ENCODE results near the gene SLC25A19.

SLC25A19 gene

GRCh38 chr17:75263055-75263454 lies 26.2 kb downstream of the SLC25A19 start:
- Histone ChIP-seq H3K27ac (replicated peaks; ENCODE audit: low read length) (no peak overlapping the region), H2BK120ac (ENCODE audit: low read depth, low read length) (no peak overlapping the region)
- DNase-seq (ENCODE audit: low spot score) = no peak

GRCh38 chr17:75262112-75262606 lies 27.1 kb downstream of the SLC25A19 start:
- Histone ChIP-seq H4K8ac (ENCODE audit: low read depth, low read length) (no peak overlapping the region), H3K36me3 (replicated peaks in 1 of 2; ENCODE audit: control insufficient read depth in 2 of 2, insufficient read depth in 2 of 2, low read length in 2 of 2) (peaks cover 26 to 47% of the 10 kb centered on the region in 2 donors), H3K4me3 (ENCODE audit: low read length in 2 of 2) (peak overlapping the region; percentile 95 to 97), H3K9me3 (replicated peaks in 1 of 2; ENCODE audit: control insufficient read depth in 2 of 2, insufficient read depth in 1 of 2, low read depth in 1 of 2, low read length in 2 of 2) (no peaks in the 10 kb centered on the region), H3K14ac (ENCODE audit: low read length) (no peak overlapping the region), H2BK120ac (ENCODE audit: low read depth, low read length) (no peak overlapping the region), H2BK5ac (ENCODE audit: low read length) (peak overlapping the region; percentile 95), H2BK12ac (ENCODE audit: low read length) (no peak overlapping the region), H3K4ac (ENCODE audit: low read length) (no peak overlapping the region), H4K91ac (ENCODE audit: low read depth, low read length, poor library complexity) (no peak overlapping the region), H3K23ac (ENCODE audit: low read depth, low read length, poor library complexity) (peak overlapping the region; percentile 98), H2AK5ac (ENCODE audit: low read depth, low read length) (peak overlapping the region; percentile 64), H3K27me3 (ENCODE audit: control insufficient read depth in 3 of 3, insufficient read depth in 3 of 3, low read depth in 1 of 3, low read length in 3 of 3) (no peaks in the 10 kb centered on the region), H3K18ac (ENCODE audit: low read length) (no peak overlapping the region), H3K4me1 (ENCODE audit: control insufficient read depth in 2 of 2, insufficient read depth in 1 of 2, low read depth in 1 of 2, low read length in 2 of 2) (peaks cover 7 to 12% of the 10 kb centered on the region in 2 donors), H3K9ac (ENCODE audit: low read depth, low read length, poor library complexity) (peak overlapping the region; percentile 93), H2AFZ (ENCODE audit: low read length) (peak overlapping the region; percentile 94), H2BK15ac (ENCODE audit: low read length) (no peak overlapping the region), H3K79me1 (ENCODE audit: low read depth, low read length) (peaks cover 18% of the 10 kb centered on the region), H3K27ac (replicated peaks; ENCODE audit: low read length) (peak overlapping the region; percentile 66), H3K4me2 (ENCODE audit: insufficient read depth, low read length, poor library complexity, severe bottlenecking) (peak overlapping the region; percentile 84)
- WGBS, 2 donors (ENCODE audit: extremely low coverage in 2 of 2, insufficient read length in 2 of 2, insufficient replicate concordance in 1 of 2) = no CpG with 5 or more reads among the region's 23 CpGs
- DNase-seq (ENCODE audit: low spot score) = no peak

More at GRCh38 chr17:75263055-75263454, 26.2 kb downstream of the SLC25A19 start:
- WGBS, 2 donors (ENCODE audit: extremely low coverage in 2 of 2, insufficient read length in 2 of 2, insufficient replicate concordance in 1 of 2) = no CpG with 5 or more reads among the region's 4 CpGs
- Histone ChIP-seq H3K14ac (ENCODE audit: low read length) (no peak overlapping the region), H2AK5ac (ENCODE audit: low read depth, low read length) (no peak overlapping the region), H2BK5ac (ENCODE audit: low read length) (no peak overlapping the region), H3K9me3 (replicated peaks in 1 of 2; ENCODE audit: control insufficient read depth in 2 of 2, insufficient read depth in 1 of 2, low read depth in 1 of 2, low read length in 2 of 2) (no peaks in the 10 kb centered on the region), H3K4me2 (ENCODE audit: insufficient read depth, low read length, poor library complexity, severe bottlenecking) (no peak overlapping the region), H3K4me3 (ENCODE audit: low read length in 2 of 2) (peak overlapping the region in 1 of 2 donors; percentile 97), H4K8ac (ENCODE audit: low read depth, low read length) (no peak overlapping the region), H3K4me1 (ENCODE audit: control insufficient read depth in 2 of 2, insufficient read depth in 1 of 2, low read depth in 1 of 2, low read length in 2 of 2) (peaks cover 7 to 12% of the 10 kb centered on the region in 2 donors), H2AFZ (ENCODE audit: low read length) (no peak overlapping the region), H2BK15ac (ENCODE audit: low read length) (no peak overlapping the region), H3K4ac (ENCODE audit: low read length) (no peak overlapping the region), H3K23ac (ENCODE audit: low read depth, low read length, poor library complexity) (no peak overlapping the region), H2BK12ac (ENCODE audit: low read length) (no peak overlapping the region), H3K27me3 (ENCODE audit: control insufficient read depth in 3 of 3, insufficient read depth in 3 of 3, low read depth in 1 of 3, low read length in 3 of 3) (no peaks in the 10 kb centered on the region), H3K79me1 (ENCODE audit: low read depth, low read length) (peaks cover 19% of the 10 kb centered on the region), H3K36me3 (replicated peaks in 1 of 2; ENCODE audit: control insufficient read depth in 2 of 2, insufficient read depth in 2 of 2, low read length in 2 of 2) (peaks cover 26 to 52% of the 10 kb centered on the region in 2 donors), H3K18ac (ENCODE audit: low read length) (no peak overlapping the region), H3K9ac (ENCODE audit: low read depth, low read length, poor library complexity) (no peak overlapping the region), H4K91ac (ENCODE audit: low read depth, low read length, poor library complexity) (no peak overlapping the region)

- Histone ChIP-seq H3K79me1 (ENCODE audit: low read depth, low read length) (peaks cover 18% of the 10 kb centered on the region), H3K4me1 (ENCODE audit: control insufficient read depth in 2 of 2, insufficient read depth in 1 of 2, low read depth in 1 of 2, low read length in 2 of 2) (peaks cover 7 to 12% of the 10 kb centered on the region in 2 donors), H2AK5ac (ENCODE audit: low read depth, low read length) (peak within 1 kb of the TSS; percentile 64), H3K27me3 (ENCODE audit: control insufficient read depth in 3 of 3, insufficient read depth in 3 of 3, low read depth in 1 of 3, low read length in 3 of 3) (no peaks in the 10 kb centered on the region), H2BK120ac (ENCODE audit: low read depth, low read length) (peak within 1 kb of the TSS; percentile 68), H2BK5ac (ENCODE audit: low read length) (peak within 1 kb of the TSS; percentile 95), H2BK15ac (ENCODE audit: low read length) (peak within 1 kb of the TSS; percentile 40), H4K91ac (ENCODE audit: low read depth, low read length, poor library complexity) (no peak within 1 kb of the TSS), H2BK12ac (ENCODE audit: low read length) (no peak within 1 kb of the TSS), H3K14ac (ENCODE audit: low read length) (peak within 1 kb of the TSS; percentile 63), H3K9ac (ENCODE audit: low read depth, low read length, poor library complexity) (peak within 1 kb of the TSS; percentile 100), H2AFZ (ENCODE audit: low read length) (peak within 1 kb of the TSS; percentile 94), H3K23ac (ENCODE audit: low read depth, low read length, poor library complexity) (peak within 1 kb of the TSS; percentile 98), H3K36me3 (replicated peaks in 1 of 2; ENCODE audit: control insufficient read depth in 2 of 2, insufficient read depth in 2 of 2, low read length in 2 of 2) (peaks cover 21 to 40% of the 10 kb centered on the region in 2 donors), H3K4me3 (ENCODE audit: low read length in 2 of 2) (peak within 1 kb of the TSS; percentile 95 to 97), H3K4ac (ENCODE audit: low read length) (peak within 1 kb of the TSS; percentile 85), H4K8ac (ENCODE audit: low read depth, low read length) (peak within 1 kb of the TSS; percentile 97), H3K9me3 (replicated peaks in 1 of 2; ENCODE audit: control insufficient read depth in 2 of 2, insufficient read depth in 1 of 2, low read depth in 1 of 2, low read length in 2 of 2) (no peaks in the 10 kb centered on the region), H3K27ac (replicated peaks; ENCODE audit: low read length) (peak within 1 kb of the TSS; percentile 66), H3K4me2 (ENCODE audit: insufficient read depth, low read length, poor library complexity, severe bottlenecking) (peak within 1 kb of the TSS; percentile 96), H3K18ac (ENCODE audit: low read length) (peak within 1 kb of the TSS; percentile 97)
- DNase-seq (ENCODE audit: low spot score) = peak; percentile 96
- WGBS, 2 donors (ENCODE audit: extremely low coverage in 2 of 2, insufficient read length in 2 of 2, insufficient replicate concordance in 1 of 2) = no CpG with 5 or more reads among the region's 69 CpGs
Observed at GRCh38 chr17:75261336-75262111, 27.7 kb downstream of the SLC25A19 start, which contains the start of the genes GGA3 and MRPS7. GGA3 (minus strand) TSS chr17:75261606; CDS start chr17:75261587, 19 bp downstream. MRPS7 (plus strand) TSS chr17:75261879; CDS start chr17:75261901, 22 bp downstream.
